ENCODE measurements around the gene KLHL28. TPM values are rescaled to one million over a fixed set of nuclear protein-coding genes. Genes with fewer than 3 reads are reported as not detected.

KLHL28 gene
- total RNA-seq, 1 experiment from 2014 or later, result 10.3 TPM

DNA sequence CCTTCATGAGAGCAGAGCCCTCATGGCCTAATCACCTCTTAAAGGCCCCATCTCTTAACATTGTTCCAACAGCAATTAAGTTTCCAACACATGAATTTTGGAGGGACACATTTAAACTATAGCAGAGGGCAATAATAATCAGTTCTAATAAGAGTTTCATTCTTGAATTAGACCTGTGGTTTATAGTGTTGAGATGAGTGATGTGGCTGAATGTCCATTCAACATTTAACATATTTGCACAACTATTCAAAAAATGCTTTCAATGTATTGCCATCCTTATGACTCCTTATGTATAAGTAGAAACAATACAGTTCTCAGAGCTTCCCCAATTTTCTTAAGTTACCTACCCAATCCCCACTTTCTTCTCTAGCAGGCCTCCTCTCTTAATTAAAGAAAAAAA, 21.5 kb downstream of the KLHL28 start:
- H3K4me2 ChIP-seq, result no peak overlapping the region
- no peaks in the 10 kb centered on the region for H4K20me1 ChIP-seq (ENCODE audit: insufficient read depth)
- CTCF ChIA-PET, result no interaction called here
- DNase-seq, result no peak
- intact Hi-C loops (cut with micrococcal nuclease; ENCODE audit: unreplicated experiment), result no loop called here
- peaks cover 9% of the 10 kb centered on the region for H3K36me3 ChIP-seq (ENCODE audit: low read depth)
- POLR2A ChIA-PET (ENCODE audit: unreplicated experiment), result no interaction called here
- H3K9me3 ChIP-seq (ENCODE audit: insufficient read depth, low read depth), result no peaks in the 10 kb centered on the region
- H3K9me2 ChIP-seq (ENCODE audit: insufficient read depth), result no peaks in the 10 kb centered on the region
- H3K4me1 ChIP-seq (replicated peaks; ENCODE audit: insufficient read depth), result no peaks in the 10 kb centered on the region
- H3K79me2 ChIP-seq (ENCODE audit: low read depth), result no peaks in the 10 kb centered on the region
- no peak overlapping the region for H2AFZ ChIP-seq
- BruUV-seq (replicated peaks), result no TSS peak
- no peak overlapping the region for H3K27ac ChIP-seq
- no peaks in the 10 kb centered on the region for H3F3A ChIP-seq (ENCODE audit: insufficient read depth, low read depth)
- no peak overlapping the region for H3K4me3 ChIP-seq
- TF ChIP-seq EZH2 (IDR thresholded peaks at IDR 0.05; ENCODE audit: low read depth), result no peak
- TF ChIP-seq, protein P1, sequence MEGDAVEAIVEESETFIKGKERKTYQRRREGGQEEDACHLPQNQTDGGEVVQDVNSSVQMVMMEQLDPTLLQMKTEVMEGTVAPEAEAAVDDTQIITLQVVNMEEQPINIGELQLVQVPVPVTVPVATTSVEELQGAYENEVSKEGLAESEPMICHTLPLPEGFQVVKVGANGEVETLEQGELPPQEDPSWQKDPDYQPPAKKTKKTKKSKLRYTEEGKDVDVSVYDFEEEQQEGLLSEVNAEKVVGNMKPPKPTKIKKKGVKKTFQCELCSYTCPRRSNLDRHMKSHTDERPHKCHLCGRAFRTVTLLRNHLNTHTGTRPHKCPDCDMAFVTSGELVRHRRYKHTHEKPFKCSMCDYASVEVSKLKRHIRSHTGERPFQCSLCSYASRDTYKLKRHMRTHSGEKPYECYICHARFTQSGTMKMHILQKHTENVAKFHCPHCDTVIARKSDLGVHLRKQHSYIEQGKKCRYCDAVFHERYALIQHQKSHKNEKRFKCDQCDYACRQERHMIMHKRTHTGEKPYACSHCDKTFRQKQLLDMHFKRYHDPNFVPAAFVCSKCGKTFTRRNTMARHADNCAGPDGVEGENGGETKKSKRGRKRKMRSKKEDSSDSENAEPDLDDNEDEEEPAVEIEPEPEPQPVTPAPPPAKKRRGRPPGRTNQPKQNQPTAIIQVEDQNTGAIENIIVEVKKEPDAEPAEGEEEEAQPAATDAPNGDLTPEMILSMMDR (conservative IDR thresholded peaks at IDR 0.05), result no peak
- no peaks in the 10 kb centered on the region for H3K27me3 ChIP-seq (ENCODE audit: insufficient read depth, low read depth)

- Histone ChIP-seq H3K79me2 (ENCODE audit: low read depth) (no peaks in the 10 kb centered on the region), H3K4me1 (replicated peaks; ENCODE audit: insufficient read depth) (no peaks in the 10 kb centered on the region), H3K36me3 (ENCODE audit: low read depth) (peaks cover 14% of the 10 kb centered on the region), H3K4me3 (no peak overlapping the region), H3K27me3 (ENCODE audit: insufficient read depth, low read depth) (no peaks in the 10 kb centered on the region), H3K9me3 (ENCODE audit: insufficient read depth, low read depth) (no peaks in the 10 kb centered on the region), H3K9me2 (ENCODE audit: insufficient read depth) (no peaks in the 10 kb centered on the region), H3K27ac (no peak overlapping the region), H2AFZ (no peak overlapping the region), H3K4me2 (no peak overlapping the region), H3F3A (ENCODE audit: insufficient read depth, low read depth) (no peaks in the 10 kb centered on the region), H4K20me1 (ENCODE audit: insufficient read depth) (no peaks in the 10 kb centered on the region; the same call in 1 of the 2 replicates)
- ChIA-PET POLR2A (ENCODE audit: unreplicated experiment) (no interaction called here), CTCF (no interaction called here)
- BruUV-seq (replicated peaks), result no TSS peak
- no peak for DNase-seq
- intact Hi-C loops (cut with micrococcal nuclease; ENCODE audit: unreplicated experiment), result no loop called here
- TF ChIP-seq, protein P1 (conservative IDR thresholded peaks at IDR 0.05), result no peak
- TF ChIP-seq EZH2 (IDR thresholded peaks at IDR 0.05; ENCODE audit: low read depth), result no peak
Measured at GRCh38 chr14:44937547-44937946, 24.2 kb downstream of the KLHL28 start.

- Histone ChIP-seq H3K36me3 (ENCODE audit: low read depth) (peaks cover 14% of the 10 kb centered on the region; the same call in 1 of the 2 replicates), H3K9me2 (ENCODE audit: insufficient read depth) (no peaks in the 10 kb centered on the region), H3K27ac (no peak overlapping the region), H3K4me1 (replicated peaks; ENCODE audit: insufficient read depth) (no peaks in the 10 kb centered on the region), H3K27me3 (ENCODE audit: insufficient read depth, low read depth) (no peaks in the 10 kb centered on the region), H4K20me1 (ENCODE audit: insufficient read depth) (no peaks in the 10 kb centered on the region; the same call in 1 of the 2 replicates), H3K79me2 (ENCODE audit: low read depth) (no peaks in the 10 kb centered on the region), H3F3A (ENCODE audit: insufficient read depth, low read depth) (no peaks in the 10 kb centered on the region), H3K4me3 (no peak overlapping the region), H3K4me2 (no peak overlapping the region), H2AFZ (no peak overlapping the region), H3K9me3 (ENCODE audit: insufficient read depth, low read depth) (no peaks in the 10 kb centered on the region)
- CTCF ChIA-PET, result no interaction called here
- TF ChIP-seq, protein P1 (conservative IDR thresholded peaks at IDR 0.05), result no peak
- POLR2A ChIA-PET (ENCODE audit: unreplicated experiment), result no interaction called here
- intact Hi-C loops (cut with micrococcal nuclease; ENCODE audit: unreplicated experiment), result no loop called here
- no peak for DNase-seq
- no TSS peak for BruUV-seq (replicated peaks)
Measured at GRCh38 chr14:44935155-44935554, 26.6 kb downstream of the KLHL28 start.
